C4-2B (cell line): Measurements from ENCODE around the gene FRMD4A.

ENCODE experiments used
- CTCF ChIP-seq: fragments of 450-650 bp; conservative IDR thresholded peaks from 2 replicates; pipeline ENCODE4 v1.5.1; 2017; ENCODE audit warnings: mild to moderate bottlenecking
- ZFX ChIP-seq: fragments of 450-650 bp; IDR thresholded peaks from 2 replicates; pipeline ENCODE4 v1.6.1; 2017

- TF ChIP-seq CTCF (no peak), ZFX (no peak)
Measured at GRCh38 chr10:13703101-13703818, 627.5 kb downstream of the FRMD4A start.
